Testis (tissue), 2 donors: Measurements from ENCODE around the gene DHCR7.

Experiments used
- POLR2A ChIP-seq: fragments of 450-650 bp; IDR thresholded peaks from one replicate; pipeline ENCODE4 v1.6.1; 2017; ENCODE audit warnings: antibody characterized with exemption, mild to moderate bottlenecking, moderate library complexity
- TF ChIP-seq, protein P1 (sequence below), 3 experiments: fragments of 450-650 bp in 2 of 3; fragments of 200-600 bp in 1 of 3; sonication (generic) in 1 of 3; IDR thresholded peaks; one replicate each; pipeline ENCODE4 v1.5.1; 2016 to 2019; ENCODE audit warnings: antibody characterized with exemption in 3 of 3, mild to moderate bottlenecking in 2 of 3, moderate library complexity in 1 of 3

DNA sequence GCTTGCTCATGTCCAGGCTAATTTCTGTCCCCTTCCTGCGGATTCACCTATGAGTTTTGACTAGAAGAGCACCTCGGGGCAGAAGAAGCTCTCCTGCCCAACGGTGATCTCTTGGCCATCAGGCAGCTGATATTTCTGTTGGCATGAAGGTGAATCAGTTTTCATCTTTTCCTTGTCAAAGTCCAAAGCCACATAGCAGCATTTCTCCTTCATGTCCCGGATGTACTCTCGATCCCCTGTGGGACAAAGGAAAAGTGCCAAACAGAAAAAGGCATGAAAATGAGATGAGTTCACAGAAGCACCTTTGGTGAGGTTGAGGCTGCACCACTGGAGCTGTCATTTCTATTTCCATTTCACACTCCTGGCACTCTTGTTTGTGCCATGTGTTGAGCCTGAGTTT lies 56.8 kb downstream of the DHCR7 start:
- TF ChIP-seq, protein P1, sequence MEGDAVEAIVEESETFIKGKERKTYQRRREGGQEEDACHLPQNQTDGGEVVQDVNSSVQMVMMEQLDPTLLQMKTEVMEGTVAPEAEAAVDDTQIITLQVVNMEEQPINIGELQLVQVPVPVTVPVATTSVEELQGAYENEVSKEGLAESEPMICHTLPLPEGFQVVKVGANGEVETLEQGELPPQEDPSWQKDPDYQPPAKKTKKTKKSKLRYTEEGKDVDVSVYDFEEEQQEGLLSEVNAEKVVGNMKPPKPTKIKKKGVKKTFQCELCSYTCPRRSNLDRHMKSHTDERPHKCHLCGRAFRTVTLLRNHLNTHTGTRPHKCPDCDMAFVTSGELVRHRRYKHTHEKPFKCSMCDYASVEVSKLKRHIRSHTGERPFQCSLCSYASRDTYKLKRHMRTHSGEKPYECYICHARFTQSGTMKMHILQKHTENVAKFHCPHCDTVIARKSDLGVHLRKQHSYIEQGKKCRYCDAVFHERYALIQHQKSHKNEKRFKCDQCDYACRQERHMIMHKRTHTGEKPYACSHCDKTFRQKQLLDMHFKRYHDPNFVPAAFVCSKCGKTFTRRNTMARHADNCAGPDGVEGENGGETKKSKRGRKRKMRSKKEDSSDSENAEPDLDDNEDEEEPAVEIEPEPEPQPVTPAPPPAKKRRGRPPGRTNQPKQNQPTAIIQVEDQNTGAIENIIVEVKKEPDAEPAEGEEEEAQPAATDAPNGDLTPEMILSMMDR (IDR thresholded peaks at IDR 0.05), result no peak
- TF ChIP-seq POLR2A, result no peak
